ENCODE results near the gene NOL7.

Gene NOL7

GRCh38 chr6:13614926-13615791 lies at the start of gene NOL7:
Gene NOL7, plus strand, starts transcription at chr6:13615335. Its CDS starts 24 bp downstream, at chr6:13615359.
- peak; percentile 95 for DNase-seq (ENCODE audit: low read depth)

- DNase-seq (ENCODE audit: low read depth): no peak
Measured at GRCh38 chr6:13565921-13566320, 49.2 kb upstream of the NOL7 start.

- no peak for DNase-seq (ENCODE audit: low read depth)
Measured at GRCh38 chr6:13566500-13566899, 48.6 kb upstream of the NOL7 start.

- no peak for DNase-seq (ENCODE audit: low read depth)
Measured at GRCh38 chr6:13568970-13569369, 46.2 kb upstream of the NOL7 start.

- DNase-seq (ENCODE audit: low read depth): no peak
Measured at GRCh38 chr6:13572240-13572639, 42.9 kb upstream of the NOL7 start.

- DNase-seq (ENCODE audit: low read depth): no peak
Measured at GRCh38 chr6:13572951-13573654, 42.0 kb upstream of the NOL7 start.

- DNase-seq (ENCODE audit: low read depth): peak; percentile 11
Measured at GRCh38 chr6:13573669-13574110, 41.4 kb upstream of the NOL7 start.

GRCh38 chr6:13574149-13574570 lies 41.0 kb upstream of the NOL7 start:
- DNase-seq (ENCODE audit: low read depth): peak; percentile 42

- peak; percentile 38 for DNase-seq (ENCODE audit: low read depth)
Measured at GRCh38 chr6:13574571-13575376, 40.4 kb upstream of the NOL7 start, which contains the start of gene SIRT5. Gene SIRT5, plus strand, starts transcription at chr6:13574601. Its CDS starts 9,510 bp downstream, at chr6:13584111.

- no peak for DNase-seq (ENCODE audit: low read depth)
Measured at GRCh38 chr6:13575377-13575775, 39.8 kb upstream of the NOL7 start.

GRCh38 chr6:13576017-13576416 lies 39.1 kb upstream of the NOL7 start:
- DNase-seq (ENCODE audit: low read depth): no peak

- no peak for DNase-seq (ENCODE audit: low read depth)
Measured at GRCh38 chr6:13577926-13578325, 37.2 kb upstream of the NOL7 start.

- DNase-seq (ENCODE audit: low read depth): no peak
Measured at GRCh38 chr6:13579911-13580310, 35.2 kb upstream of the NOL7 start.

GRCh38 chr6:13581700-13582229 lies 33.4 kb upstream of the NOL7 start:
- no peak for DNase-seq (ENCODE audit: low read depth)

GRCh38 chr6:13586603-13587542 lies 28.3 kb upstream of the NOL7 start:
- DNase-seq (ENCODE audit: low read depth): no peak

- no peak for DNase-seq (ENCODE audit: low read depth)
Measured at GRCh38 chr6:13589801-13590200, 25.3 kb upstream of the NOL7 start.

- DNase-seq (ENCODE audit: low read depth): no peak
Measured at GRCh38 chr6:13590574-13591153, 24.5 kb upstream of the NOL7 start.

GRCh38 chr6:13591205-13591921 lies 23.8 kb upstream of the NOL7 start:
- DNase-seq (ENCODE audit: low read depth): no peak

- no peak for DNase-seq (ENCODE audit: low read depth)
Measured at GRCh38 chr6:13593103-13593502, 22.0 kb upstream of the NOL7 start.

- DNase-seq (ENCODE audit: low read depth): no peak
Measured at GRCh38 chr6:13593720-13594119, 21.4 kb upstream of the NOL7 start.
